Colonic mucosa (tissue), 4 donors: ENCODE data around the gene MS4A4E. TPM values are rescaled to one million over a fixed set of nuclear protein-coding genes. Genes with fewer than 3 reads are reported as not detected.
A peak's percentile ranks its signal among the peaks of the same experiment; 100 is the strongest.

Experiments
- DNase-seq: peaks from one replicate; pipeline ENCODE4 v3.0.0-alpha.2; 2020
- H3K27ac ChIP-seq: fragments of 200-600 bp; one replicate; pipeline ENCODE4 v1.8.0; 2021
- H3K27me3 ChIP-seq: fragments of 200-600 bp; one replicate; pipeline ENCODE4 v1.8.0; 2021
- H3K36me3 ChIP-seq: fragments of 200-600 bp; one replicate; pipeline ENCODE4 v1.8.0; 2021
- H3K4me1 ChIP-seq: fragments of 200-600 bp; one replicate; pipeline ENCODE4 v1.8.0; 2021; ENCODE audit warnings: mild to moderate bottlenecking
- H3K4me3 ChIP-seq: fragments of 200-600 bp; one replicate; pipeline ENCODE4 v1.8.0; 2021
- H3K9ac ChIP-seq, 2 donors: one replicate each; pipeline ENCODE4 v1.7.0; 2013; ENCODE audit warnings: control low read depth in 2 of 2, low read depth in 2 of 2, low read length in 2 of 2
- H3K9me3 ChIP-seq: fragments of 200-600 bp; one replicate; pipeline ENCODE4 v1.8.0; 2021
- CTCF ChIP-seq: fragments of 200-600 bp; IDR thresholded peaks from one replicate; pipeline ENCODE4 v1.8.0; 2022; ENCODE audit warnings: antibody characterized with exemption, mild to moderate bottlenecking
- intact Hi-C: fragments of 100-400 bp; cut with DNase I; formaldehyde crosslinking; loops from one replicate; pipeline ENCODE4 v1.14.1; 2022
- total RNA-seq, 2 donors: library from RNA; stranded (reverse); fragmentation: NEBNext Ultra II Directional in 1 of 2; extraction: Animal tissue kit (Norgen Biotek cat#: 25700) in 1 of 2; gene quantifications; one replicate each; pipeline ENCODE4 v1.2.1, GENCODE V29; 2021
- donor health status: healthy.
- donor health status: DM: no; HTN: no; CAD: no.
- donor health status: DM: no; HTN: no; CAD: no.

Gene MS4A4E
- total RNA-seq, 2 donors from 2014 or later, result 0.69 to 1.0 TPM

DNA sequence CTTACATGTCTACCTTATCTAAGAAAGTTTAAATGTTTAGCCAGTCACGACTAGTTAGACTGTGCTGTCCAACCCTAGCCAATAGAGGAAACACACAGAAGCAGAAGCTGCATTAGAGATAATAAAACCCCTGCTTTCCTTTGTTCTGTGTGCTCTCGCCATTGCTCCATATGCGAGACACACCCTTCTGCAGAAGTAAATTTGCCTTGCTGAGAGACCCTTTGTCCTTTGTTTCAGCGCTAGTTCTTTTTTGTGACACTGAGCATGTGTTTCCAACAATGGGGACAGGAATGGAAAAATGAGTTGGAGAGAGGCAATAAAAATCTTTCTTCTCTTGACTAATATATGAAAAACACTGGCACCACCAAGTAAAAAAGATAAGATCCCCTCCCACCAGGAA lies 18.1 kb upstream of the MS4A4E start:
- intact Hi-C loops, result loop anchor here (10.0 kb wide), 1 partner anchor 374 kb away; no protein-coding TSS in a partner anchor
- Histone ChIP-seq H3K9me3 (no peaks in the 10 kb centered on the region), H3K4me1 (no peaks in the 10 kb centered on the region), H3K27ac (no peak overlapping the region), H3K9ac (no peak overlapping the region), H3K27me3 (no peaks in the 10 kb centered on the region), H3K4me3 (no peak overlapping the region), H3K36me3 (no peaks in the 10 kb centered on the region)
- no peak for TF ChIP-seq CTCF
- no peak for DNase-seq

- no peak overlapping the region for H3K4me3 ChIP-seq
- no peak for DNase-seq
- H3K9ac ChIP-seq, result no peak overlapping the region
- no peak overlapping the region for H3K27ac ChIP-seq
- intact Hi-C loops, result no loop called here
- TF ChIP-seq CTCF, result no peak
- H3K27me3 ChIP-seq, result no peaks in the 10 kb centered on the region
- no peaks in the 10 kb centered on the region for H3K9me3 ChIP-seq
- no peaks in the 10 kb centered on the region for H3K4me1 ChIP-seq
- H3K36me3 ChIP-seq, result no peaks in the 10 kb centered on the region
Observed at GRCh38 chr11:60257956-60258722, 15.2 kb upstream of the MS4A4E start.

GRCh38 chr11:60252213-60253108 lies 9.5 kb upstream of the MS4A4E start:
- TF ChIP-seq CTCF, result no peak
- no peak overlapping the region for H3K4me3 ChIP-seq
- H3K36me3 ChIP-seq, result no peaks in the 10 kb centered on the region
- no peaks in the 10 kb centered on the region for H3K27me3 ChIP-seq
- H3K9me3 ChIP-seq, result no peaks in the 10 kb centered on the region
- DNase-seq, result no peak
- no peak overlapping the region for H3K27ac ChIP-seq
- intact Hi-C loops, result loop anchor here (5.0 kb wide), 1 partner anchor 430 kb away; no protein-coding TSS in a partner anchor
- H3K9ac ChIP-seq, result no peak overlapping the region
- H3K4me1 ChIP-seq, result no peaks in the 10 kb centered on the region

DNA sequence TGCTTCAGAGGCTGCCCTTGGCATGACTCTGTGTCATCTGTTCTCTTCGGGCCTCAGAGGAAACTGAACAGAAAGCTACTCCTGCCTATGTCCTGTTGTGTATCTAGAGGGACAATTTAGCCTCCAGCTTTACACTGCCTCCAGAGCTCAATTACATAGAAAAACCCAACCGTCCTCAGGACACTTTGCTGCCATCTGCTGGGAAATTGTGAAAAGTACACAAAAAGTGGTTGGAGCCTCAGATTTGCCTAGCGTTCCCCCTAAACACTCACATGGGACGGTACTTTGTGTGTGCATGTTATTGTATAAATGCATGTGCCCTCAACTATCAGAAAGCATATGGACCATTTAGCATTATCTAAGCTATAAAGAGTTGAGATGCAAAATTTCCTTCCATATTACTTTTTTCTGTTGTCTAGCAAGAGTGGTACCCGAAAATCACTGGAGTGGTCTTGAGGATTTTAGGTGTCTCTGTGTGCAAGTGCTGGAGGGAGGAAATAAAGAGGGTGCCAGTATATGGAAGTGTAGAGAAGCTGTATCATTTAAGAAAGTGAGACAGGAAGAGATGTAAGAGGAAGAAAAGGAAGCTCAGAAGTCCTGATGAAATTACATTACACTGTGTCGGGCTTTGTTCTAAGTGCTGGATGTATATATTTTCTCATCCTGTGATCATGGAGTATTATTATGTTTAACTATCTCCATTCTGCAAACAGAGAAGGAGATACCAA lies 8.7 kb upstream of the MS4A4E start:
- no peaks in the 10 kb centered on the region for H3K36me3 ChIP-seq
- H3K27me3 ChIP-seq, result no peaks in the 10 kb centered on the region
- no peak overlapping the region for H3K4me3 ChIP-seq
- intact Hi-C loops, result loop anchor here (5.0 kb wide), 1 partner anchor 429 kb away; no protein-coding TSS in a partner anchor
- no peak for DNase-seq
- no peak overlapping the region for H3K9ac ChIP-seq
- H3K27ac ChIP-seq, result no peak overlapping the region
- H3K4me1 ChIP-seq, result no peaks in the 10 kb centered on the region
- no peaks in the 10 kb centered on the region for H3K9me3 ChIP-seq
- TF ChIP-seq CTCF, result peak; percentile 42

- H3K27ac ChIP-seq, result no peak overlapping the region
- no peak overlapping the region for H3K4me3 ChIP-seq
Observed at GRCh38 chr11:60241786-60242185, 1.2 kb downstream of the MS4A4E start.

More at GRCh38 chr11:60241786-60242185, 1.2 kb downstream of the MS4A4E start:
- intact Hi-C loops, result no loop called here
- H3K27me3 ChIP-seq, result no peaks in the 10 kb centered on the region
- no peak for DNase-seq
- H3K36me3 ChIP-seq, result no peaks in the 10 kb centered on the region
- no peak for TF ChIP-seq CTCF
- H3K9me3 ChIP-seq, result no peaks in the 10 kb centered on the region
- H3K4me1 ChIP-seq, result no peaks in the 10 kb centered on the region
- H3K9ac ChIP-seq, result no peak overlapping the region
